Endothelial cell of umbilical vein (primary cell): ENCODE data around the gene SERPINB6.

Experiments
- EZH2 ChIP-seq: IDR thresholded peaks from 2 replicates; pipeline ENCODE4 v1.6.1; 2012; ENCODE audit warnings: borderline replicate concordance, low read depth, mild to moderate bottlenecking, moderate library complexity, low read length, inconsistent platforms; ENCODE audit not compliant: severe bottlenecking
- FOS ChIP-seq: IDR thresholded peaks from 2 replicates; pipeline ENCODE4 v1.6.1; 2011; ENCODE audit warnings: mild to moderate bottlenecking, low read length, moderate library complexity, borderline replicate concordance; ENCODE audit not compliant: insufficient read depth
- POLR2A ChIP-seq: IDR thresholded peaks from 2 replicates; pipeline ENCODE4 v1.6.1; 2012; ENCODE audit warnings: low read depth, mild to moderate bottlenecking, control low read depth, low read length
- POLR2AphosphoS5 ChIP-seq: IDR thresholded peaks from 2 replicates; pipeline ENCODE4 v1.6.1; 2012; ENCODE audit warnings: low read depth, mild to moderate bottlenecking, control low read depth, low read length, moderate library complexity; ENCODE audit not compliant: insufficient read depth
- TF ChIP-seq, protein P1 (sequence below), 2 donors: IDR thresholded peaks; 1 replicate in 1 of 2; 2 replicates in 1 of 2; pipeline ENCODE4 v1.5.1; 2011; ENCODE audit warnings: low read length in 2 of 2, mild to moderate bottlenecking in 2 of 2, moderate library complexity in 2 of 2, control low read depth in 1 of 2, inconsistent platforms in 1 of 2, low read depth in 1 of 2; ENCODE audit not compliant: insufficient read depth in 1 of 2; ENCODE audit errors: extremely low read depth in 1 of 2

- TF ChIP-seq, protein P1, sequence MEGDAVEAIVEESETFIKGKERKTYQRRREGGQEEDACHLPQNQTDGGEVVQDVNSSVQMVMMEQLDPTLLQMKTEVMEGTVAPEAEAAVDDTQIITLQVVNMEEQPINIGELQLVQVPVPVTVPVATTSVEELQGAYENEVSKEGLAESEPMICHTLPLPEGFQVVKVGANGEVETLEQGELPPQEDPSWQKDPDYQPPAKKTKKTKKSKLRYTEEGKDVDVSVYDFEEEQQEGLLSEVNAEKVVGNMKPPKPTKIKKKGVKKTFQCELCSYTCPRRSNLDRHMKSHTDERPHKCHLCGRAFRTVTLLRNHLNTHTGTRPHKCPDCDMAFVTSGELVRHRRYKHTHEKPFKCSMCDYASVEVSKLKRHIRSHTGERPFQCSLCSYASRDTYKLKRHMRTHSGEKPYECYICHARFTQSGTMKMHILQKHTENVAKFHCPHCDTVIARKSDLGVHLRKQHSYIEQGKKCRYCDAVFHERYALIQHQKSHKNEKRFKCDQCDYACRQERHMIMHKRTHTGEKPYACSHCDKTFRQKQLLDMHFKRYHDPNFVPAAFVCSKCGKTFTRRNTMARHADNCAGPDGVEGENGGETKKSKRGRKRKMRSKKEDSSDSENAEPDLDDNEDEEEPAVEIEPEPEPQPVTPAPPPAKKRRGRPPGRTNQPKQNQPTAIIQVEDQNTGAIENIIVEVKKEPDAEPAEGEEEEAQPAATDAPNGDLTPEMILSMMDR (IDR thresholded peaks at IDR 0.05; ENCODE audit: extremely low read depth in 1 of 2, insufficient read depth in 1 of 2, low read depth in 1 of 2, low read length in 2 of 2): no peak
- TF ChIP-seq EZH2 (no peak), POLR2A (no peak), POLR2AphosphoS5 (no peak), FOS (no peak)
These were observed 49.7 kb downstream of the SERPINB6 start for GRCh38 chr6:2921520-2922115.
